PC-9 (cell line): ENCODE measurements around the gene USP24. TPM values are rescaled to one million over a fixed set of nuclear protein-coding genes. Genes with fewer than 3 reads are reported as not detected.

Experiments used
- BruUV-seq: library from RNA; stranded (reverse); fragments of 400-500 nt; replicated peaks from 2 replicates; lab custom pipeline; 2021; lab: Mats Ljungman, UMichigan
- CTCF ChIA-PET: fragments of 300-600 bp; sonication (Branson Sonifier 250); formaldehyde crosslinking; loops from one replicate; lab custom pipeline; 2022; ENCODE audit warnings: antibody characterized with exemption; lab: Charles Lee
- POLR2A ChIA-PET: fragments of 300-600 bp; sonication (Branson Sonifier 250); formaldehyde crosslinking; loops from one replicate; lab custom pipeline; 2022; ENCODE audit warnings: antibody characterized with exemption; ENCODE audit not compliant: unreplicated experiment; lab: Charles Lee
- DNase-seq, 2 experiments: peaks; one replicate each; pipeline versions ENCODE4 v3.0.0 to v3.0.0-alpha.2; 2015 to 2022; ENCODE audit warnings: mixed read lengths in 1 of 2
- H2AFZ ChIP-seq: fragments of 200-600 bp; sonication (generic); 2 replicates; pipeline ENCODE4 v1.8.1; 2017; ENCODE audit warnings: antibody characterized with exemption
- H3F3A ChIP-seq: fragments of 200-600 bp; sonication (generic); 2 replicates; pipeline ENCODE4 v1.8.1; 2017; ENCODE audit warnings: antibody characterized with exemption, mild to moderate bottlenecking, low read depth; ENCODE audit not compliant: insufficient read depth
- H3K27ac ChIP-seq: fragments of 200-600 bp; sonication (generic); 2 replicates; pipeline ENCODE4 v1.6.1; 2016; ENCODE audit warnings: mixed run types
- H3K27me3 ChIP-seq: fragments of 200-600 bp; sonication (generic); 2 replicates; pipeline ENCODE4 v1.6.1; 2016; ENCODE audit warnings: low read depth, mixed run types; ENCODE audit not compliant: insufficient read depth
- H3K36me3 ChIP-seq: fragments of 200-600 bp; sonication (generic); 2 replicates; pipeline ENCODE4 v1.6.1; 2016; ENCODE audit warnings: low read depth, mixed run types
- H3K4me1 ChIP-seq: fragments of 200-600 bp; sonication (generic); replicated peaks from 2 replicates; pipeline ENCODE4 v1.6.1; 2016; ENCODE audit warnings: mixed run types; ENCODE audit not compliant: insufficient read depth
- H3K4me2 ChIP-seq: fragments of 200-600 bp; sonication (generic); 2 replicates; pipeline ENCODE4 v1.6.1; 2017; ENCODE audit warnings: mixed run types
- H3K4me3 ChIP-seq: fragments of 200-600 bp; sonication (generic); 2 replicates; pipeline ENCODE4 v1.6.1; 2016; ENCODE audit warnings: mixed run types
- H3K79me2 ChIP-seq: fragments of 200-600 bp; sonication (generic); 2 replicates; pipeline ENCODE4 v1.6.1; 2017; ENCODE audit warnings: low read depth, mixed run types
- H3K9me2 ChIP-seq: fragments of 200-600 bp; sonication (generic); 2 replicates; pipeline ENCODE4 v1.8.1; 2017; ENCODE audit warnings: mild to moderate bottlenecking; ENCODE audit not compliant: insufficient read depth
- H3K9me3 ChIP-seq: fragments of 200-600 bp; sonication (generic); 2 replicates; pipeline ENCODE4 v1.8.1; 2016; ENCODE audit warnings: low read depth; ENCODE audit not compliant: insufficient read depth
- H4K20me1 ChIP-seq: fragments of 200-600 bp; sonication (generic); 2 replicates; pipeline ENCODE4 v1.8.1; 2017; ENCODE audit not compliant: insufficient read depth
- CTCF ChIP-seq: fragments of 200-600 bp; sonication (generic); conservative IDR thresholded peaks from 2 replicates; pipeline ENCODE4 v1.6.1; 2017; ENCODE audit warnings: mixed run types, antibody characterized with exemption, mild to moderate bottlenecking, moderate library complexity
- EZH2 ChIP-seq: fragments of 200-600 bp; sonication (generic); IDR thresholded peaks from 2 replicates; pipeline ENCODE4 v1.8.0; 2017; ENCODE audit warnings: antibody characterized with exemption, low read depth
- intact Hi-C: fragments of 100-400 bp; cut with micrococcal nuclease; formaldehyde crosslinking; loops from one replicate; pipeline ENCODE4 v1.10.0; 2022; ENCODE audit not compliant: unreplicated experiment
- total RNA-seq: library from RNA; stranded (reverse); gene quantifications from 2 replicates; pipeline ENCODE4 v1.2.3, GENCODE V29; 2021

Gene USP24
- total RNA-seq, 1 experiment from 2014 or later = 61.0 TPM

GRCh38 chr1:55214212-55214933, 791 bp downstream of the USP24 start:
- BruUV-seq = no TSS peak
- TF ChIP-seq CTCF (no peak), EZH2 (no peak)
- H3K36me3 ChIP-seq = no peaks in the 10 kb centered on the region; the same call in 1 of the 2 replicates

GRCh38 chr1:55213885-55214211, 1.3 kb downstream of the USP24 start:
- POLR2A ChIA-PET = no interaction called here
- peaks cover 78% of the 10 kb centered on the region for H3K79me2 ChIP-seq
- no peaks in the 10 kb centered on the region; the same call in 1 of the 2 replicates for H3K36me3 ChIP-seq
- CTCF ChIA-PET = interaction anchor here (0.8 kb wide), 1 partner anchor 64 kb away, joined by 3 read pairs; no protein-coding TSS in a partner anchor
- intact Hi-C loops = loop anchor here (2.0 to 5.0 kb wide), 2 partner anchors 31 to 72 kb away; no protein-coding TSS in a partner anchor
- TF ChIP-seq CTCF = no peak
- TF ChIP-seq EZH2 = no peak
- no peaks in the 10 kb centered on the region for H3K27me3 ChIP-seq
- peaks cover 64% of the 10 kb centered on the region for H3K4me1 ChIP-seq
- H3F3A ChIP-seq = peaks cover 36% of the 10 kb centered on the region; the same call in 1 of the 2 replicates
- peaks cover 9% of the 10 kb centered on the region; the same call in 1 of the 2 replicates for H4K20me1 ChIP-seq
- peak overlapping the region; percentile 92 for H3K4me3 ChIP-seq
- H3K9me2 ChIP-seq = no peaks in the 10 kb centered on the region
- no peak for DNase-seq
- H3K4me2 ChIP-seq = peak overlapping the region; percentile 87
- H3K27ac ChIP-seq = peak overlapping the region; percentile 87
- H2AFZ ChIP-seq = no peak overlapping the region
- H3K9me3 ChIP-seq = no peaks in the 10 kb centered on the region
- BruUV-seq = no TSS peak

More at GRCh38 chr1:55214212-55214933, 791 bp downstream of the USP24 start:
- ChIA-PET CTCF (no interaction called here), POLR2A (interaction anchor here (0.7 kb wide), 1 partner anchor 1294 kb away, joined by 8 read pairs; no protein-coding TSS in a partner anchor)
- Histone ChIP-seq H3K27ac (peak overlapping the region; percentile 87), H2AFZ (peak overlapping the region; percentile 63; the same call in 1 of the 2 replicates), H4K20me1 (peaks cover 9% of the 10 kb centered on the region; the same call in 1 of the 2 replicates), H3K4me3 (peak overlapping the region; percentile 92), H3K79me2 (peaks cover 73% of the 10 kb centered on the region), H3K9me3 (no peaks in the 10 kb centered on the region), H3K4me2 (peak overlapping the region; percentile 87), H3F3A (peaks cover 36% of the 10 kb centered on the region; the same call in 1 of the 2 replicates), H3K27me3 (no peaks in the 10 kb centered on the region), H3K4me1 (peaks cover 64% of the 10 kb centered on the region), H3K9me2 (no peaks in the 10 kb centered on the region)
- peak; percentile 39 to 61 for DNase-seq
- intact Hi-C loops = loop anchor here (2.0 to 5.0 kb wide), 2 partner anchors 30 to 72 kb away; no protein-coding TSS in a partner anchor

- Histone ChIP-seq H3K36me3 (no peaks in the 10 kb centered on the region; the same call in 1 of the 2 replicates), H3K27me3 (no peaks in the 10 kb centered on the region), H3K9me2 (no peaks in the 10 kb centered on the region), H3K4me1 (peaks cover 63% of the 10 kb centered on the region), H3K4me3 (peak overlapping the region; percentile 92), H3K4me2 (peak overlapping the region; percentile 87), H3K79me2 (peaks cover 83% of the 10 kb centered on the region), H4K20me1 (peaks cover 9% of the 10 kb centered on the region; the same call in 1 of the 2 replicates), H3K9me3 (no peaks in the 10 kb centered on the region), H3K27ac (peak overlapping the region; percentile 87), H3F3A (peaks cover 36% of the 10 kb centered on the region; the same call in 1 of the 2 replicates), H2AFZ (no peak overlapping the region)
- TF ChIP-seq EZH2 = no peak
- no peak for TF ChIP-seq CTCF
- TSS peak; percentile 30 for BruUV-seq
- intact Hi-C loops = loop anchor here (5.0 kb wide), 1 partner anchor 71 kb away; no protein-coding TSS in a partner anchor
- POLR2A ChIA-PET = no interaction called here
- CTCF ChIA-PET = interaction anchor here (0.8 kb wide), 1 partner anchor 65 kb away, joined by 3 read pairs; no protein-coding TSS in a partner anchor
- no peak for DNase-seq
Measured at GRCh38 chr1:55213151-55213884, 1.8 kb downstream of the USP24 start.
